ENCODE results near the gene MAN1A2.

Gene MAN1A2

GRCh38 chr1:117574161-117574835 lies 207.0 kb downstream of the MAN1A2 start:
- H3K9me3 ChIP-seq (ENCODE audit: control insufficient read depth, low read length): no peaks in the 10 kb centered on the region
- no peak overlapping the region for H3K27ac ChIP-seq (ENCODE audit: low read depth, low read length, severe bottlenecking)
- no peaks in the 10 kb centered on the region for H3K36me3 ChIP-seq (ENCODE audit: control insufficient read depth, insufficient read depth, low read length)
- no peaks in the 10 kb centered on the region for H3K4me1 ChIP-seq (ENCODE audit: control insufficient read depth, insufficient read depth, low read length, poor library complexity, severe bottlenecking)
- no peak overlapping the region for H3K4me3 ChIP-seq (ENCODE audit: extremely low read depth, insufficient read depth, low read length, poor library complexity, severe bottlenecking)
- WGBS, 2 experiments (ENCODE audit: insufficient coverage in 2 of 2): 55 to 74% methylated on average over 3 of the region's 5 CpGs

- H3K4me3 ChIP-seq (ENCODE audit: extremely low read depth, insufficient read depth, low read length, poor library complexity, severe bottlenecking): no peak overlapping the region
- no peaks in the 10 kb centered on the region for H3K4me1 ChIP-seq (ENCODE audit: control insufficient read depth, insufficient read depth, low read length, poor library complexity, severe bottlenecking)
- H3K9me3 ChIP-seq (ENCODE audit: control insufficient read depth, low read length): no peaks in the 10 kb centered on the region
- WGBS, 2 experiments (ENCODE audit: insufficient coverage in 2 of 2): 89 to 90% methylated on average over 4 to 8 of the region's 8 CpGs
- no peaks in the 10 kb centered on the region for H3K36me3 ChIP-seq (ENCODE audit: control insufficient read depth, insufficient read depth, low read length)
- H3K27ac ChIP-seq (ENCODE audit: low read depth, low read length, severe bottlenecking): no peak overlapping the region
These were observed 208.5 kb downstream of the MAN1A2 start for GRCh38 chr1:117575586-117576225.

GRCh38 chr1:117576236-117576635 lies 209.0 kb downstream of the MAN1A2 start:
- WGBS, 2 experiments (ENCODE audit: insufficient coverage in 2 of 2): 44 to 100% methylated on average over 1 to 2 of the region's 3 CpGs

GRCh38 chr1:117577191-117577885 lies 210.1 kb downstream of the MAN1A2 start:
- no peak overlapping the region for H3K27ac ChIP-seq (ENCODE audit: low read depth, low read length, severe bottlenecking)
- no peaks in the 10 kb centered on the region for H3K4me1 ChIP-seq (ENCODE audit: control insufficient read depth, insufficient read depth, low read length, poor library complexity, severe bottlenecking)
- 86 to 100% methylated on average over 1 of the region's 2 CpGs for WGBS, 2 experiments (ENCODE audit: insufficient coverage in 2 of 2)
- no peaks in the 10 kb centered on the region for H3K36me3 ChIP-seq (ENCODE audit: control insufficient read depth, insufficient read depth, low read length)
- H3K4me3 ChIP-seq (ENCODE audit: extremely low read depth, insufficient read depth, low read length, poor library complexity, severe bottlenecking): no peak overlapping the region
- no peaks in the 10 kb centered on the region for H3K9me3 ChIP-seq (ENCODE audit: control insufficient read depth, low read length)

More at GRCh38 chr1:117576236-117576635, 209.0 kb downstream of the MAN1A2 start:
- H3K9me3 ChIP-seq (ENCODE audit: control insufficient read depth, low read length): no peaks in the 10 kb centered on the region
- no peaks in the 10 kb centered on the region for H3K4me1 ChIP-seq (ENCODE audit: control insufficient read depth, insufficient read depth, low read length, poor library complexity, severe bottlenecking)
- no peak overlapping the region for H3K27ac ChIP-seq (ENCODE audit: low read depth, low read length, severe bottlenecking)
- no peak overlapping the region for H3K4me3 ChIP-seq (ENCODE audit: extremely low read depth, insufficient read depth, low read length, poor library complexity, severe bottlenecking)
- no peaks in the 10 kb centered on the region for H3K36me3 ChIP-seq (ENCODE audit: control insufficient read depth, insufficient read depth, low read length)

- 88% methylated on average over 1 to 2 of the region's 4 CpGs for WGBS, 2 experiments (ENCODE audit: insufficient coverage in 2 of 2)
- Histone ChIP-seq H3K27ac (ENCODE audit: low read depth, low read length, severe bottlenecking) (no peak overlapping the region), H3K4me3 (ENCODE audit: extremely low read depth, insufficient read depth, low read length, poor library complexity, severe bottlenecking) (no peak overlapping the region), H3K4me1 (ENCODE audit: control insufficient read depth, insufficient read depth, low read length, poor library complexity, severe bottlenecking) (no peaks in the 10 kb centered on the region), H3K9me3 (ENCODE audit: control insufficient read depth, low read length) (no peaks in the 10 kb centered on the region), H3K36me3 (ENCODE audit: control insufficient read depth, insufficient read depth, low read length) (no peaks in the 10 kb centered on the region)
These were observed 211.2 kb downstream of the MAN1A2 start for GRCh38 chr1:117578466-117578865.
